Measurements from ENCODE around the gene INCENP. TPM values are rescaled to one million over a fixed set of nuclear protein-coding genes. Genes with fewer than 3 reads are reported as not detected.

The INCENP gene
- total RNA-seq, 1 experiment from 2014 or later: 56.2 TPM

DNA sequence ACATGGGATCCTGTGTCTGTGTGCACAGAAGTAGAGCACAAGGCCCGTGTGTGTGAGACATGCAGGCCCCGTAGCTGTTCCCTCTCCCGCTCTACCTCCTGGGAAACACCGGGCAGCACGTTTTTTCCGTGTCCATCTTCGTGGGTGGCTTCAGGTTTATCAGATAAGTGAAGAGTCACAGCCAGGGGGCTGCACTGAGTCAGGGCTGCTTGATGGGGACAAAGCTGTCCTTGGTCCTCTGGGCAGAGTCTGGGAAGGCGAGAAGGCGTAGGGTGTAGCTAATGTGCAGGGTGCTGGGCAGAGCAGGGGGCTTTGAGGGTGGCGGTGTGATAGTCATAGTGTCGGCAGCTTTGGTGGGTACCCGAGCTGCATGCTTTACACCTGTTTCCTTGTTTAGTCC is 23.7 kb downstream of the INCENP start:
- TF ChIP-seq, protein P1, sequence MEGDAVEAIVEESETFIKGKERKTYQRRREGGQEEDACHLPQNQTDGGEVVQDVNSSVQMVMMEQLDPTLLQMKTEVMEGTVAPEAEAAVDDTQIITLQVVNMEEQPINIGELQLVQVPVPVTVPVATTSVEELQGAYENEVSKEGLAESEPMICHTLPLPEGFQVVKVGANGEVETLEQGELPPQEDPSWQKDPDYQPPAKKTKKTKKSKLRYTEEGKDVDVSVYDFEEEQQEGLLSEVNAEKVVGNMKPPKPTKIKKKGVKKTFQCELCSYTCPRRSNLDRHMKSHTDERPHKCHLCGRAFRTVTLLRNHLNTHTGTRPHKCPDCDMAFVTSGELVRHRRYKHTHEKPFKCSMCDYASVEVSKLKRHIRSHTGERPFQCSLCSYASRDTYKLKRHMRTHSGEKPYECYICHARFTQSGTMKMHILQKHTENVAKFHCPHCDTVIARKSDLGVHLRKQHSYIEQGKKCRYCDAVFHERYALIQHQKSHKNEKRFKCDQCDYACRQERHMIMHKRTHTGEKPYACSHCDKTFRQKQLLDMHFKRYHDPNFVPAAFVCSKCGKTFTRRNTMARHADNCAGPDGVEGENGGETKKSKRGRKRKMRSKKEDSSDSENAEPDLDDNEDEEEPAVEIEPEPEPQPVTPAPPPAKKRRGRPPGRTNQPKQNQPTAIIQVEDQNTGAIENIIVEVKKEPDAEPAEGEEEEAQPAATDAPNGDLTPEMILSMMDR (IDR thresholded peaks at IDR 0.05; ENCODE audit: unreplicated experiment): no peak
- H3K4me1 Mint-ChIP-seq (ENCODE audit: insufficient read depth, unreplicated experiment): no peaks in the 10 kb centered on the region
- POLR2A ChIA-PET: no interaction called here
- BruUV-seq (replicated peaks): no TSS peak
- DNase-seq (ENCODE audit: unreplicated experiment): no peak
- no peak overlapping the region for H3K27ac Mint-ChIP-seq (ENCODE audit: low read depth, unreplicated experiment)
- intact Hi-C loops (cut with micrococcal nuclease): no loop called here
- H3K9me3 Mint-ChIP-seq (ENCODE audit: unreplicated experiment): no peaks in the 10 kb centered on the region
- H3K27me3 Mint-ChIP-seq (ENCODE audit: insufficient read depth, unreplicated experiment): no peaks in the 10 kb centered on the region
- peaks cover 29% of the 10 kb centered on the region for H3K36me3 Mint-ChIP-seq (ENCODE audit: insufficient read depth, unreplicated experiment)
- H3K4me3 Mint-ChIP-seq (ENCODE audit: unreplicated experiment): no peak overlapping the region
- CTCF ChIA-PET: interaction anchor here (0.6 to 0.8 kb wide), 2 partner anchors 163 to 246 kb away, joined by 3 read pairs; no protein-coding TSS in a partner anchor

DNA sequence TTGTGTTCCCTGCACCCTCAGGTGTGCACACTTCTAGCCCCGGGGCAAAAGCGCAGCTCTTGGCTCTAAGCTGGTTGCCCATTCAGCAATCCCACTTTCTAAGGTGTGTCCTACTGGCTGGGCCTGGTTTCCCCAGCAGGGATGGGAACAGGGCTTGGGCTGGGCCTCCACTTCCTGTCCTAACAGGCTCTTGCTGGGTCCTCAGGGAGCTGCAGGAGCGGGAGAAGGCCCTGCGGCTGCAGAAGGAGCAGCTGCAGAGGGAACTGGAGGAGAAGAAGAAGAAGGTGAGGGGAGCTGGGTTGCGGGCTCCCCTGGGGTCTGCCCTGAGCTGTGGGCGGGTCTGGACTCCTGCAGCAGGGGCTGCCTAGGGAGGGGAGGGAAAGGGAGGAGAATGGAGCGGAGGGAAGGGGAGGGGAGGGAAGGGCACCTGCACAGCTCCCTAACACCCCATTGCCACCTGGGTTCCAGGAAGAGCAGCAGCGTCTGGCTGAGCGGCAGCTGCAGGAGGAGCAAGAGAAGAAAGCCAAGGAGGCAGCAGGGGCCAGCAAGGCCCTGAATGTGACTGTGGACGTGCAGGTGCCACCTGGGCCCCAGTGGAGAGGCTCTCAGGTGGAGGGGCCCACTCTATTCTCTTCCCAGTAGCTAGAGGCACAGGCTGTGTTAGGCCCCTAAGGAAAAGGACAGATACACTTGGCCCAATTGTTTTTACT is 24.6 kb downstream of the INCENP start:
- TF ChIP-seq, protein P1 (IDR thresholded peaks at IDR 0.05; ENCODE audit: unreplicated experiment): no peak
- no peaks in the 10 kb centered on the region for H3K27me3 Mint-ChIP-seq (ENCODE audit: insufficient read depth, unreplicated experiment)
- H3K27ac Mint-ChIP-seq (ENCODE audit: low read depth, unreplicated experiment): no peak overlapping the region
- no peak for DNase-seq (ENCODE audit: unreplicated experiment)
- no peaks in the 10 kb centered on the region for H3K9me3 Mint-ChIP-seq (ENCODE audit: unreplicated experiment)
- H3K4me1 Mint-ChIP-seq (ENCODE audit: insufficient read depth, unreplicated experiment): no peaks in the 10 kb centered on the region
- peaks cover 25% of the 10 kb centered on the region for H3K36me3 Mint-ChIP-seq (ENCODE audit: insufficient read depth, unreplicated experiment)
- no TSS peak for BruUV-seq (replicated peaks)
- ChIA-PET CTCF (interaction anchor here (0.6 kb wide), 1 partner anchor 247 kb away, joined by 3 read pairs; no protein-coding TSS in a partner anchor), POLR2A (no interaction called here)
- no peak overlapping the region for H3K4me3 Mint-ChIP-seq (ENCODE audit: unreplicated experiment)
- intact Hi-C loops (cut with micrococcal nuclease): no loop called here

DNA sequence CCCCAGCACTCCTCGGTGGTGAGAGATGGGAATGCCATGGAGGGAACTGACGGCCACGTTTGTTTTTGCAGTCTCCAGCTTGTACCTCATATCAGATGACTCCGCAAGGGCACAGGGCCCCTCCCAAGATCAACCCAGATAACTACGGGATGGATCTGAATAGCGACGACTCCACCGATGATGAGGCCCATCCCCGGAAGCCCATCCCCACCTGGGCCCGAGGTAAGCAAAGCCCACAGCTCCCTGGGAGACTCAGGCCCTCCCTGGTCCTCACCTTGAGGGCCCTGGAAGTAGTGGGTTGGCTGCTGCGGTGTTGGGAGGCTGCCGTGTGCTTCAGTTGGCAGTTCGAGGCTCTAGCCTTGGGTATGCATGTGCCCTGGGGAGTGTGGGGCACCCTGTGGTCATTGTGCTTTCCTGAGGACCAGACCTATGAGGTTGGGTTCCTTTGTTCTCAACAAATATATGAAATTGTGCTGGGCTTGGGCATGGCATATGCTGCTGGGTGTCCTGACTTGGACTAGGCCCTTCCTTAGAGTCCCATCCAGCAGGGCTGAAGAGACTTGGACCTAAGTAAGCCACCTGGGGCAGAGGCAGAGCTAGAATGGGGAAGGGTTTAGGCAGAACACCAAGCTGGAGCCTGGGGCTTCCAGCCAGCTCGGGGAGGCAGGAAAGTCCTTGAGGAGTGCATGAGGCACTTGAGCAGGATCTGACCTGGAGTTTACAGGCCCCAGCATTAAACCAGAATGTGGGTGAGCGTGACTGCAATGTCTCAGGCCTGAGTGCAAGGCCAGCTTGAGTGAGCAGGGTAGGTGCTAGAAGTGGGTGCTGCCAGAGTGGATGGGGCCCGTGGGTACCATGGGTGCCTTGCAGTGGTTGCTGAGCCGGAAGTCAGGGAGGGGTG is 26.4 kb downstream of the INCENP start:
- no peak overlapping the region for H3K4me3 Mint-ChIP-seq (ENCODE audit: unreplicated experiment)
- TF ChIP-seq, protein P1 (IDR thresholded peaks at IDR 0.05; ENCODE audit: unreplicated experiment): no peak
- ChIA-PET POLR2A (no interaction called here), CTCF (interaction anchor here (0.9 to 2.2 kb wide), 2 partner anchors 21 to 253 kb away, joined by 3 to 8 read pairs; no protein-coding TSS in a partner anchor)
- DNase-seq (ENCODE audit: unreplicated experiment): no peak
- H3K36me3 Mint-ChIP-seq (ENCODE audit: insufficient read depth, unreplicated experiment): peaks cover 21% of the 10 kb centered on the region
- H3K27me3 Mint-ChIP-seq (ENCODE audit: insufficient read depth, unreplicated experiment): no peaks in the 10 kb centered on the region
- no peaks in the 10 kb centered on the region for H3K9me3 Mint-ChIP-seq (ENCODE audit: unreplicated experiment)
- no peaks in the 10 kb centered on the region for H3K4me1 Mint-ChIP-seq (ENCODE audit: insufficient read depth, unreplicated experiment)
- H3K27ac Mint-ChIP-seq (ENCODE audit: low read depth, unreplicated experiment): no peak overlapping the region
- BruUV-seq (replicated peaks): no TSS peak
- intact Hi-C loops (cut with micrococcal nuclease): no loop called here

Data from MCF 10A (cell line).